ENCODE data around the gene S100A2. TPM values are rescaled to one million over a fixed set of nuclear protein-coding genes. Genes with fewer than 3 reads are reported as not detected.

Gene S100A2
- total and polyA plus RNA-seq, 2 experiments from 2014 or later: 0.66 to 0.89 TPM

DNA sequence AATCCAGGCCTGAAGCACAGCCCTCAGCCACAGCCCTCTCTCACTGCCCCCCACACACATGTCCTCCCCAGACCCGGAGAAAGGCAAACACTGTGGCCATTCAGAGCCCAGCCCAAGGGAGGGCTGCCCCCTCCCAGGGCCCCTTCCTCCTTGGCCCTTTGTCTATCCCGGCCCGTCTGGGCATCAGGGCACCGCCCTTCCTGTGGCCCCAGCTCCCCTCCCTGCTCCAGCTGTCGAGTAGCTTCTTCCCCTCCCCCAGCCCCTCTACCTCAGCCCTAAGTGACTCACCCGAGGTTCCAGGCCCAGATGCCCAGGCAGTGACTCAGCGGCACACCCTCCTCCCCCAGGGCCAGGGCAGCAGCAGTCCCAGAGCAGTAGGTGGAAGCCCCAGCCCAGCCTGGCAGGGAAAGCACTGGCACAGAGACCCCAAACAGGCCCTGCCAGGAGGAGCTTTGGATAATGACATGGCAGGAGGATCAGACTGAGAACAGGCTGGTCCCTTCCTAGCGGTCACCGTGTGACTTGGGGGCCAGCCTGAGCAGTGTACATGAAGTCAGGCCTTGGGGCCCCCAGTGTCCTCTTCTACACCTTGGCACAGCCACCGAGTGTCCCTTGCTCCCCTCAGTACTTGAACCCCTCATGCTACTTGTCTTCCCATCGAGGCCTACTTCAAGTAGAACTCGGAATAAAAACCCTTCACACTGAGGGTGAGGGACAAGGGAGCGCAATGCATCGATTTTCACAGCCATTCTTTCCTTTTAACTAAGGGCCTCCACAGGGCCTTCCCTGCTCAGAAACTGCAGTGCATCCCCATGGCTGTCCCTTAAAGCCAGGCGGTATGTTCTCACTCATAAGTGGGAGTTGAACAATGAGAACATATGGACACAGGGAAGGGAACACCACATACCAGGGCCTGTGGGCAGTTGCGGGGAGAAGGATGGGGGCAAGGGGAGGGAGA lies 1.0 kb upstream of the S100A2 start:
- Mint-ChIP-seq H3K27ac (peak overlapping the region; percentile 96), H3K9me3 (no peaks in the 10 kb centered on the region), H3K4me3 (peak overlapping the region; percentile 23; the same call in 2 of the 3 replicates), H3K4me1 (peaks cover 36% of the 10 kb centered on the region), H3K36me3 (ENCODE audit: low read depth) (no peaks in the 10 kb centered on the region), H3K27me3 (ENCODE audit: insufficient read depth, low read depth, poor library complexity) (peaks cover 16% of the 10 kb centered on the region)
- TF ChIP-seq POLR2AphosphoS5 (IDR thresholded peaks at IDR 0.05; ENCODE audit: low read depth): peak; percentile 29; the same call in 1 of the 2 replicates
- TF ChIP-seq STAT1 (IDR thresholded peaks at IDR 0.05; ENCODE audit: unreplicated experiment): no peak
- Histone ChIP-seq H3K9me2 (ENCODE audit: insufficient read depth) (no peaks in the 10 kb centered on the region), H3K4me3 (0 out of 2 replicates have a peak overlapping the region, but pooled peaks have one; percentile 17), H3F3A (replicated peaks; ENCODE audit: low read depth) (peaks cover 6% of the 10 kb centered on the region; the same call in 1 of the 2 replicates), H3K4me2 (peak overlapping the region; percentile 64), H3K79me2 (replicated peaks; ENCODE audit: insufficient read depth) (no peaks in the 10 kb centered on the region), H2AFZ (peak overlapping the region; percentile 85), H3K27ac (ENCODE audit: low read depth) (0 out of 2 replicates have a peak overlapping the region, but pooled peaks have one; percentile 55), H3K27me3 (ENCODE audit: insufficient read depth) (no peaks in the 10 kb centered on the region), H3K4me1 (ENCODE audit: insufficient read depth) (peaks cover 18% of the 10 kb centered on the region), H4K20me1 (replicated peaks; ENCODE audit: insufficient read depth) (no peaks in the 10 kb centered on the region), H3K36me3 (ENCODE audit: insufficient read depth) (no peaks in the 10 kb centered on the region)
- ATAC-seq (peak; percentile 69), DNase-seq (ENCODE audit: low spot score) (peak; percentile 90)

DNA sequence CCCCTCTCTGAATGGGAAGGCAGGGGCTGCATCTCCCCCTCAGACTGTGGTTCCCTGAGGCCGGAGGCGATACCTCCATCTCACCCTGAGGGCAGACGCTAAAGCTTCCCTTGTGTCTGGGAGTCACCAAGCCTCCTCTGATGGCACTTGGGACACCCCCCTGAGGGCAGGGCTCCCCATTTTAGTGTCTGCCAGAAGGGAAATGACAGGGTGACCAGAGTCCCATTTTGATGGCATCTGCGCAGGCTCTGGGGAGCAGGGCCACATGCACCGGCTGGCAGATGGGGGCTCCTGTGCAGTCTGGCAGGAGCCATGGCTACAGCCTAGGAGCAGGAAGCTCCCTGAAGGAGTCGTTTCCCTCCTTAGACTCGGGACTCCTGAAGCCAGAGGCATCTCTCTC lies 1.7 kb downstream of the S100A2 start:
- Mint-ChIP-seq H3K27me3 (ENCODE audit: insufficient read depth, low read depth, poor library complexity) (peaks cover 17% of the 10 kb centered on the region), H3K36me3 (ENCODE audit: low read depth) (no peaks in the 10 kb centered on the region), H3K4me1 (peaks cover 33% of the 10 kb centered on the region), H3K27ac (no peak overlapping the region), H3K9me3 (no peaks in the 10 kb centered on the region), H3K4me3 (no peak overlapping the region)
- H3K9me2 ChIP-seq (ENCODE audit: insufficient read depth): no peaks in the 10 kb centered on the region
- no peak for DNase-seq (ENCODE audit: low spot score)
- H3K4me2 ChIP-seq: no peak overlapping the region
- no peaks in the 10 kb centered on the region for H3K27me3 ChIP-seq (ENCODE audit: insufficient read depth)
- H2AFZ ChIP-seq: no peak overlapping the region
- no peaks in the 10 kb centered on the region for H3K79me2 ChIP-seq (replicated peaks; ENCODE audit: insufficient read depth)
- no peaks in the 10 kb centered on the region for H3K36me3 ChIP-seq (ENCODE audit: insufficient read depth)
- H3F3A ChIP-seq (replicated peaks; ENCODE audit: low read depth): peaks cover 6% of the 10 kb centered on the region; the same call in 1 of the 2 replicates
- no peak for ATAC-seq
- H3K4me3 ChIP-seq: no peak overlapping the region
- TF ChIP-seq, protein P1, sequence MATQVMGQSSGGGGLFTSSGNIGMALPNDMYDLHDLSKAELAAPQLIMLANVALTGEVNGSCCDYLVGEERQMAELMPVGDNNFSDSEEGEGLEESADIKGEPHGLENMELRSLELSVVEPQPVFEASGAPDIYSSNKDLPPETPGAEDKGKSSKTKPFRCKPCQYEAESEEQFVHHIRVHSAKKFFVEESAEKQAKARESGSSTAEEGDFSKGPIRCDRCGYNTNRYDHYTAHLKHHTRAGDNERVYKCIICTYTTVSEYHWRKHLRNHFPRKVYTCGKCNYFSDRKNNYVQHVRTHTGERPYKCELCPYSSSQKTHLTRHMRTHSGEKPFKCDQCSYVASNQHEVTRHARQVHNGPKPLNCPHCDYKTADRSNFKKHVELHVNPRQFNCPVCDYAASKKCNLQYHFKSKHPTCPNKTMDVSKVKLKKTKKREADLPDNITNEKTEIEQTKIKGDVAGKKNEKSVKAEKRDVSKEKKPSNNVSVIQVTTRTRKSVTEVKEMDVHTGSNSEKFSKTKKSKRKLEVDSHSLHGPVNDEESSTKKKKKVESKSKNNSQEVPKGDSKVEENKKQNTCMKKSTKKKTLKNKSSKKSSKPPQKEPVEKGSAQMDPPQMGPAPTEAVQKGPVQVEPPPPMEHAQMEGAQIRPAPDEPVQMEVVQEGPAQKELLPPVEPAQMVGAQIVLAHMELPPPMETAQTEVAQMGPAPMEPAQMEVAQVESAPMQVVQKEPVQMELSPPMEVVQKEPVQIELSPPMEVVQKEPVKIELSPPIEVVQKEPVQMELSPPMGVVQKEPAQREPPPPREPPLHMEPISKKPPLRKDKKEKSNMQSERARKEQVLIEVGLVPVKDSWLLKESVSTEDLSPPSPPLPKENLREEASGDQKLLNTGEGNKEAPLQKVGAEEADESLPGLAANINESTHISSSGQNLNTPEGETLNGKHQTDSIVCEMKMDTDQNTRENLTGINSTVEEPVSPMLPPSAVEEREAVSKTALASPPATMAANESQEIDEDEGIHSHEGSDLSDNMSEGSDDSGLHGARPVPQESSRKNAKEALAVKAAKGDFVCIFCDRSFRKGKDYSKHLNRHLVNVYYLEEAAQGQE (IDR thresholded peaks at IDR 0.05; ENCODE audit: unreplicated experiment): no peak
- TF ChIP-seq ZNF331 (CRISPR knock-in tag; IDR thresholded peaks at IDR 0.05; ENCODE audit: low read depth) (no peak), EZH2 (IDR thresholded peaks at IDR 0.05; ENCODE audit: low read depth, unreplicated experiment) (no peak), POLR2AphosphoS5 (IDR thresholded peaks at IDR 0.05; ENCODE audit: low read depth) (no peak), CREB1 (CRISPR knock-in tag; IDR thresholded peaks at IDR 0.05; ENCODE audit: low read depth) (no peak), NANOG (IDR thresholded peaks at IDR 0.05; ENCODE audit: borderline replicate concordance) (no peak)
- TF ChIP-seq, protein P2, sequence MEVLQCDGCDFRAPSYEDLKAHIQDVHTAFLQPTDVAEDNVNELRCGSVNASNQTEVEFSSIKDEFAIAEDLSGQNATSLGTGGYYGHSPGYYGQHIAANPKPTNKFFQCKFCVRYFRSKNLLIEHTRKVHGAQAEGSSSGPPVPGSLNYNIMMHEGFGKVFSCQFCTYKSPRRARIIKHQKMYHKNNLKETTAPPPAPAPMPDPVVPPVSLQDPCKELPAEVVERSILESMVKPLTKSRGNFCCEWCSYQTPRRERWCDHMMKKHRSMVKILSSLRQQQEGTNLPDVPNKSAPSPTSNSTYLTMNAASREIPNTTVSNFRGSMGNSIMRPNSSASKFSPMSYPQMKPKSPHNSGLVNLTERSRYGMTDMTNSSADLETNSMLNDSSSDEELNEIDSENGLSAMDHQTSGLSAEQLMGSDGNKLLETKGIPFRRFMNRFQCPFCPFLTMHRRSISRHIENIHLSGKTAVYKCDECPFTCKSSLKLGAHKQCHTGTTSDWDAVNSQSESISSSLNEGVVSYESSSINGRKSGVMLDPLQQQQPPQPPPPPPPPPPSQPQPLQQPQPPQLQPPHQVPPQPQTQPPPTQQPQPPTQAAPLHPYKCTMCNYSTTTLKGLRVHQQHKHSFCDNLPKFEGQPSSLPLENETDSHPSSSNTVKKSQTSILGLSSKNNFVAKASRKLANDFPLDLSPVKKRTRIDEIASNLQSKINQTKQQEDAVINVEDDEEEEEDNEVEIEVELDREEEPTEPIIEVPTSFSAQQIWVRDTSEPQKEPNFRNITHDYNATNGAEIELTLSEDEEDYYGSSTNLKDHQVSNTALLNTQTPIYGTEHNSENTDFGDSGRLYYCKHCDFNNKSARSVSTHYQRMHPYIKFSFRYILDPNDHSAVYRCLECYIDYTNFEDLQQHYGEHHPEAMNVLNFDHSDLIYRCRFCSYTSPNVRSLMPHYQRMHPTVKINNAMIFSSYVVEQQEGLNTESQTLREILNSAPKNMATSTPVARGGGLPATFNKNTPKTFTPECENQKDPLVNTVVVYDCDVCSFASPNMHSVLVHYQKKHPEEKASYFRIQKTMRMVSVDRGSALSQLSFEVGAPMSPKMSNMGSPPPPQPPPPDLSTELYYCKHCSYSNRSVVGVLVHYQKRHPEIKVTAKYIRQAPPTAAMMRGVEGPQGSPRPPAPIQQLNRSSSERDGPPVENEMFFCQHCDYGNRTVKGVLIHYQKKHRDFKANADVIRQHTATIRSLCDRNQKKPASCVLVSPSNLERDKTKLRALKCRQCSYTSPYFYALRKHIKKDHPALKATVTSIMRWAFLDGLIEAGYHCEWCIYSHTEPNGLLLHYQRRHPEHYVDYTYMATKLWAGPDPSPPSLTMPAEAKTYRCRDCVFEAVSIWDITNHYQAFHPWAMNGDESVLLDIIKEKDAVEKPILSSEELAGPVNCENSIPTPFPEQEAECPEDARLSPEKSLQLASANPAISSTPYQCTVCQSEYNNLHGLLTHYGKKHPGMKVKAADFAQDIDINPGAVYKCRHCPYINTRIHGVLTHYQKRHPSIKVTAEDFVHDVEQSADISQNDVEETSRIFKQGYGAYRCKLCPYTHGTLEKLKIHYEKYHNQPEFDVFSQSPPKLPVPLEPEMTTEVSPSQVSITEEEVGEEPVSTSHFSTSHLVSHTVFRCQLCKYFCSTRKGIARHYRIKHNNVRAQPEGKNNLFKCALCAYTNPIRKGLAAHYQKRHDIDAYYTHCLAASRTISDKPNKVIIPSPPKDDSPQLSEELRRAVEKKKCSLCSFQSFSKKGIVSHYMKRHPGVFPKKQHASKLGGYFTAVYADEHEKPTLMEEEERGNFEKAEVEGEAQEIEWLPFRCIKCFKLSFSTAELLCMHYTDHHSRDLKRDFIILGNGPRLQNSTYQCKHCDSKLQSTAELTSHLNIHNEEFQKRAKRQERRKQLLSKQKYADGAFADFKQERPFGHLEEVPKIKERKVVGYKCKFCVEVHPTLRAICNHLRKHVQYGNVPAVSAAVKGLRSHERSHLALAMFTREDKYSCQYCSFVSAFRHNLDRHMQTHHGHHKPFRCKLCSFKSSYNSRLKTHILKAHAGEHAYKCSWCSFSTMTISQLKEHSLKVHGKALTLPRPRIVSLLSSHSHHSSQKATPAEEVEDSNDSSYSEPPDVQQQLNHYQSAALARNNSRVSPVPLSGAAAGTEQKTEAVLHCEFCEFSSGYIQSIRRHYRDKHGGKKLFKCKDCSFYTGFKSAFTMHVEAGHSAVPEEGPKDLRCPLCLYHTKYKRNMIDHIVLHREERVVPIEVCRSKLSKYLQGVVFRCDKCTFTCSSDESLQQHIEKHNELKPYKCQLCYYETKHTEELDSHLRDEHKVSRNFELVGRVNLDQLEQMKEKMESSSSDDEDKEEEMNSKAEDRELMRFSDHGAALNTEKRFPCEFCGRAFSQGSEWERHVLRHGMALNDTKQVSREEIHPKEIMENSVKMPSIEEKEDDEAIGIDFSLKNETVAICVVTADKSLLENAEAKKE (CRISPR knock-in tag; IDR thresholded peaks at IDR 0.05): no peak
- TF ChIP-seq, protein P3, sequence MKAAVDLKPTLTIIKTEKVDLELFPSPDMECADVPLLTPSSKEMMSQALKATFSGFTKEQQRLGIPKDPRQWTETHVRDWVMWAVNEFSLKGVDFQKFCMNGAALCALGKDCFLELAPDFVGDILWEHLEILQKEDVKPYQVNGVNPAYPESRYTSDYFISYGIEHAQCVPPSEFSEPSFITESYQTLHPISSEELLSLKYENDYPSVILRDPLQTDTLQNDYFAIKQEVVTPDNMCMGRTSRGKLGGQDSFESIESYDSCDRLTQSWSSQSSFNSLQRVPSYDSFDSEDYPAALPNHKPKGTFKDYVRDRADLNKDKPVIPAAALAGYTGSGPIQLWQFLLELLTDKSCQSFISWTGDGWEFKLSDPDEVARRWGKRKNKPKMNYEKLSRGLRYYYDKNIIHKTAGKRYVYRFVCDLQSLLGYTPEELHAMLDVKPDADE (IDR thresholded peaks at IDR 0.05): no peak
- no peaks in the 10 kb centered on the region for H4K20me1 ChIP-seq (replicated peaks; ENCODE audit: insufficient read depth)
- no peak overlapping the region for H3K27ac ChIP-seq (ENCODE audit: low read depth)
- H3K4me1 ChIP-seq (ENCODE audit: insufficient read depth): peaks cover 18% of the 10 kb centered on the region

Measured in GM23338 (cell line).